B cell (primary cell): ENCODE data around the gene PLEKHG2. TPM values are rescaled to one million over a fixed set of nuclear protein-coding genes. Genes with fewer than 3 reads are reported as not detected.

Experiments used
- ATAC-seq: fragments of 200-7000 bp; cut with Tn5 transposase; one replicate; pipeline ENCODE4 v1.10.0; 2021; ENCODE audit warnings: low read depth, mild to moderate bottlenecking, moderate number of reproducible peaks, moderate library complexity
- CTCF ChIA-PET: fragments of 350-600 bp; sonication (Branson Sonifier 250); formaldehyde crosslinking; loops from one replicate; lab custom pipeline; 2021; ENCODE audit warnings: antibody characterized with exemption, inconsistent platforms; lab: Charles Lee
- POLR2A ChIA-PET: fragments of 350-600 bp; sonication (Branson Sonifier 250); formaldehyde crosslinking; loops from one replicate; lab custom pipeline; 2021; ENCODE audit warnings: antibody characterized with exemption; lab: Charles Lee
- DNase-seq: peaks from one replicate; pipeline ENCODE4 v3.0.0; 2013
- H2AFZ ChIP-seq: 2 replicates; pipeline ENCODE4 v1.6.1; 2012; ENCODE audit warnings: mild to moderate bottlenecking, low read depth, low read length; ENCODE audit not compliant: insufficient read depth, poor library complexity, severe bottlenecking
- H3K27ac ChIP-seq, 2 donors: 1 replicate in 1 of 2; 2 replicates in 1 of 2; pipeline ENCODE4 v1.5.1; 2012 to 2013; ENCODE audit warnings: low read length in 2 of 2, mild to moderate bottlenecking in 2 of 2, moderate library complexity in 1 of 2
- H3K27me3 ChIP-seq, 4 experiments: fragments of 200-600 bp in 1 of 4; sonication (generic) in 1 of 4; replicated peaks in 1 of 4; 1 replicate in 2 of 4; 2 replicates in 2 of 4; pipeline versions ENCODE4 v1.6.1 to v1.7.0; 2013 to 2016; ENCODE audit warnings: low read length in 3 of 4, mild to moderate bottlenecking in 2 of 4, mixed read lengths in 1 of 4, moderate library complexity in 1 of 4; ENCODE audit not compliant: insufficient read depth in 4 of 4, control insufficient read depth in 3 of 4; ENCODE audit errors: control extremely low read depth in 1 of 4
- H3K36me3 ChIP-seq, 2 experiments: replicated peaks in 1 of 2; 1 replicate in 1 of 2; 2 replicates in 1 of 2; pipeline versions ENCODE4 v1.6.1 to v1.7.1; 2013; ENCODE audit warnings: low read length in 1 of 2; ENCODE audit not compliant: insufficient read depth in 2 of 2, control insufficient read depth in 1 of 2; ENCODE audit errors: control extremely low read depth in 1 of 2, extremely low read depth in 1 of 2
- H3K4me1 ChIP-seq, 2 donors: fragments of 200-600 bp in 1 of 2; sonication (generic) in 1 of 2; 1 replicate in 1 of 2; 2 replicates in 1 of 2; pipeline versions ENCODE4 v1.5.1 to v1.6.1; 2013 to 2017; ENCODE audit warnings: low read length in 2 of 2; ENCODE audit not compliant: control insufficient read depth in 2 of 2, insufficient read depth in 2 of 2
- H3K4me2 ChIP-seq: replicated peaks from 2 replicates; pipeline ENCODE3; 2012; ENCODE audit warnings: mild to moderate bottlenecking, low read depth, low read length; ENCODE audit not compliant: poor library complexity, severe bottlenecking
- H3K4me3 ChIP-seq, 5 experiments: fragments of 200-600 bp in 1 of 5; sonication (generic) in 1 of 5; 1 replicate in 3 of 5; 2 replicates in 2 of 5; pipeline versions ENCODE4 v1.5.1 to v1.7.0; 2011 to 2016; ENCODE audit warnings: low read length in 4 of 5, mild to moderate bottlenecking in 4 of 5, low read depth in 2 of 5, control low read depth in 1 of 5, moderate library complexity in 1 of 5; ENCODE audit not compliant: insufficient read depth in 1 of 5; ENCODE audit errors: control extremely low read depth in 1 of 5, extremely low read depth in 1 of 5
- H3K79me2 ChIP-seq: fragments of 200-600 bp; sonication (generic); one replicate; pipeline ENCODE4 v1.6.0; 2016; ENCODE audit warnings: low read length; ENCODE audit not compliant: control insufficient read depth, insufficient read depth
- H3K9ac ChIP-seq: fragments of 200-600 bp; sonication (generic); 2 replicates; pipeline ENCODE4 v1.6.1; 2017; ENCODE audit warnings: mild to moderate bottlenecking, low read length, moderate library complexity
- H3K9me3 ChIP-seq, 3 donors: one replicate each; pipeline versions ENCODE4 v1.6.1 to v1.7.1; 2013; ENCODE audit warnings: low read length in 2 of 3; ENCODE audit not compliant: control insufficient read depth in 2 of 3, insufficient read depth in 1 of 3; ENCODE audit errors: control extremely low read depth in 1 of 3
- H4K20me1 ChIP-seq: 2 replicates; pipeline ENCODE4 v1.6.0; 2012; ENCODE audit warnings: mild to moderate bottlenecking, low read length; ENCODE audit not compliant: insufficient read depth, control insufficient read depth, poor library complexity, severe bottlenecking
- H3K27ac Mint-ChIP-seq: one replicate; pipeline ENCODE4 v1.8.0; 2021; ENCODE audit warnings: mixed read lengths
- H3K27me3 Mint-ChIP-seq: one replicate; pipeline ENCODE4 v1.8.0; 2021; ENCODE audit warnings: mixed read lengths
- H3K4me1 Mint-ChIP-seq: one replicate; pipeline ENCODE4 v1.8.0; 2021; ENCODE audit warnings: mixed read lengths
- H3K4me3 Mint-ChIP-seq: one replicate; pipeline ENCODE4 v1.8.0; 2021; ENCODE audit warnings: mixed read lengths
- H3K9me3 Mint-ChIP-seq: one replicate; pipeline ENCODE4 v1.8.0; 2022; ENCODE audit warnings: mixed read lengths; ENCODE audit not compliant: insufficient read depth
- CTCF ChIP-seq: fragments of 200-600 bp; IDR thresholded peaks from one replicate; pipeline ENCODE4 v1.8.0; 2022; ENCODE audit warnings: antibody characterized with exemption, mild to moderate bottlenecking
- EZH2 ChIP-seq: IDR thresholded peaks from 2 replicates; pipeline ENCODE4 v1.6.1; 2012; ENCODE audit warnings: borderline replicate concordance, low read depth, mild to moderate bottlenecking, moderate library complexity, low read length; ENCODE audit not compliant: insufficient read depth, poor library complexity, severe bottlenecking
- WGBS: methylation state at CpG from one replicate; pipeline ENCODE4 v1.1.5; 2013; ENCODE audit warnings: missing lambda C conversion rate; ENCODE audit not compliant: insufficient coverage; 5-methylcytosine and 5-hydroxymethylcytosine counted together
- intact Hi-C: fragments of 100-400 bp; cut with micrococcal nuclease; formaldehyde crosslinking; loops from one replicate; pipeline ENCODE4 v1.10.0; 2022
- polyA plus RNA-seq: library from polyadenylated mRNA; depleted of rRNA; stranded (reverse); fragments of >200 nt; gene quantifications from 2 replicates; pipeline ENCODE4 v1.2.3, GENCODE V29; 2012
- total RNA-seq, 2 donors: library from RNA; stranded (reverse); fragments of 120-200 nt in 1 of 2; gene quantifications; 1 replicate in 1 of 2; 2 replicates in 1 of 2; pipeline versions ENCODE4 v1.2.3 to v1.2.4, GENCODE V29; 2013 to 2022

Gene PLEKHG2
- total and polyA plus RNA-seq, 2 donors (not counting 1 experiment from before 2014, with no cell fraction given): 27.0 to 167 TPM

DNA sequence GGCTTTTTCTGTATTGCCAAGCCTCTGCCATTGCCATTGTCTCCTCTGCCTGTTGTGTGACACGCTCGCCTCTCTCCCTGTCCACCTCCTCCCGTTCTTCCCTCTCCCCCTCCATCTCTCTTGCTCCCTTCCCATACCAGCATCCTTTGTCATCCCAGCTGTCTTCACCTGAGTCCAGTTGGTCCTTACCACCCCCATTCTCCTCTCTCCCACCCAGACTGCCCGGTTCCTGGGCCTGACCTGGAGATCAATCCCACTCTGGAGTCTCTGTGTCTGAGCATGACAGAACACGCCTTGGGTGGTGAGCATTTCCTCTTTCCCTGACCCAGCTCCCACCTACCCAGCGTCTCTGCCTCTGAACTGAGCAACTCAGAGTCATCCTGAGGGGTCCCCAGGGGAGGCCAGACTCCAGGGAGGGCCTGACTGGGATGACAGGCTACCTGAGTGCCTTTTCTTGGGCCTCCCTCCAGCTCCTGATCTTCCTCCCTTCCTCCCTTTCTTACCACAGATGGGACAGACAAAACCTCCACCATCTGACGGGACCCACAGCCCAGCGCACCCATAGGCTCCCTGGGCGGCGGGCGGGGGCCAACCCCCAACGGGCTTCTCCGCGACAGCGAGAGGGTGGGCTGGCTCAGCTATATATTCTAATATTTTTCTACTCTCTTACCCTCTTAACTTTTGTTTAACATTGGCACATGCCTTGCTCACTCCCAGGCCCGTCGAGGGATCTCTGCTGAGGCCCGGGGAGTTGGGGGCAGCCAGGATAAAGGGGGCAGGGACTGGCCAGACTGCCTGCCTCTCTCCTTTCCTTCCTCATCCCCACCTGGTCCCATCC, 29.3 kb upstream of the PLEKHG2 start:
- Histone ChIP-seq H3K4me1 (peaks cover 0 to 6% of the 10 kb centered on the region in 2 donors), H3K4me2 (no peak overlapping the region), H3K27me3 (no peaks in the 10 kb centered on the region), H3K36me3 (peaks cover 3 to 86% of the 10 kb centered on the region in 2 experiments), H3K4me3 (no peak overlapping the region), H3K79me2 (no peaks in the 10 kb centered on the region), H3K9ac (no peak overlapping the region), H3K9me3 (no peaks in the 10 kb centered on the region), H4K20me1 (no peaks in the 10 kb centered on the region), H3K27ac (no peak overlapping the region), H2AFZ (no peak overlapping the region)
- TF ChIP-seq EZH2 (no peak), CTCF (no peak)
- intact Hi-C loops: no loop called here
- DNase-seq: no peak
- Mint-ChIP-seq H3K9me3 (no peaks in the 10 kb centered on the region), H3K27me3 (no peaks in the 10 kb centered on the region), H3K27ac (peak overlapping the region; percentile 10), H3K4me3 (no peak overlapping the region), H3K4me1 (peaks cover 9% of the 10 kb centered on the region)
- no peak for ATAC-seq
- ChIA-PET POLR2A (no interaction called here), CTCF (interaction anchor here (1.9 kb wide), 1 partner anchor 28 kb away, joined by 4 read pairs; no protein-coding TSS in a partner anchor)
- 95% methylated on average over 17 of the region's 18 CpGs for WGBS
